Caco-2 (cell line): ENCODE measurements around the gene SNRPD3. TPM values are rescaled to one million over a fixed set of nuclear protein-coding genes. Genes with fewer than 3 reads are reported as not detected.

Source experiments
- BruUV-seq: library from RNA; stranded (reverse); fragments of 400-500 nt; replicated peaks from 2 replicates; lab custom pipeline; 2021; lab: Mats Ljungman, UMichigan
- CTCF ChIA-PET: fragments of 300-600 bp; sonication (Branson Sonifier 250); formaldehyde crosslinking; loops from one replicate; lab custom pipeline; 2022; ENCODE audit warnings: antibody characterized with exemption; lab: Charles Lee
- POLR2A ChIA-PET: fragments of 300-600 bp; sonication (Branson Sonifier 250); formaldehyde crosslinking; loops from one replicate; lab custom pipeline; 2022; ENCODE audit warnings: antibody characterized with exemption; lab: Charles Lee
- DNase-seq, 2 experiments: peaks; one replicate each; pipeline versions ENCODE4 v3.0.0 to v3.0.0-alpha.2; 2020 to 2022
- H3K27me3 ChIP-seq: replicated peaks from 2 replicates; pipeline ENCODE4 v1.6.0; 2011; ENCODE audit warnings: low read length; ENCODE audit not compliant: control insufficient read depth, insufficient read depth
- H3K36me3 ChIP-seq: 2 replicates; pipeline ENCODE4 v1.5.1; 2011; ENCODE audit warnings: low read length; ENCODE audit not compliant: control insufficient read depth, insufficient read depth
- H3K4me1 ChIP-seq: fragments of 250-450 bp; sonication (Bioruptor Pico); 2 replicates; pipeline ENCODE4 v1.5.1; 2020; ENCODE audit warnings: mild to moderate bottlenecking
- H3K4me3 ChIP-seq: 2 replicates; pipeline ENCODE4 v1.5.1; 2011; ENCODE audit warnings: low read depth, mild to moderate bottlenecking, control low read depth, low read length
- H3K9me3 ChIP-seq: fragments of 250-450 bp; sonication (Bioruptor Pico); 2 replicates; pipeline ENCODE4 v1.5.1; 2020; ENCODE audit warnings: mild to moderate bottlenecking, moderate library complexity
- H3K27ac Mint-ChIP-seq: one replicate; pipeline ENCODE4 v1.8.0; 2022; ENCODE audit warnings: mixed read lengths; ENCODE audit not compliant: unreplicated experiment
- H3K27me3 Mint-ChIP-seq: one replicate; pipeline ENCODE4 v1.8.0; 2022; ENCODE audit warnings: mixed read lengths; ENCODE audit not compliant: insufficient read depth, unreplicated experiment
- H3K36me3 Mint-ChIP-seq: one replicate; pipeline ENCODE4 v1.8.0; 2022; ENCODE audit warnings: mild to moderate bottlenecking, mixed read lengths; ENCODE audit not compliant: insufficient read depth, unreplicated experiment
- H3K4me1 Mint-ChIP-seq: one replicate; pipeline ENCODE4 v1.8.0; 2022; ENCODE audit warnings: low read depth, mixed read lengths; ENCODE audit not compliant: unreplicated experiment
- H3K4me3 Mint-ChIP-seq: one replicate; pipeline ENCODE4 v1.8.0; 2022; ENCODE audit warnings: mild to moderate bottlenecking, moderate library complexity, mixed read lengths; ENCODE audit not compliant: unreplicated experiment
- H3K9me3 Mint-ChIP-seq: one replicate; pipeline ENCODE4 v1.8.0; 2022; ENCODE audit warnings: mixed read lengths; ENCODE audit not compliant: unreplicated experiment
- intact Hi-C: fragments of 100-400 bp; cut with micrococcal nuclease; formaldehyde crosslinking; loops from one replicate; pipeline ENCODE4 v1.10.0; 2022; ENCODE audit not compliant: unreplicated experiment
- total RNA-seq: library from RNA; stranded (reverse); gene quantifications from 2 replicates; pipeline ENCODE4 v1.2.3, GENCODE V29; 2022
- TF ChIP-seq, protein P1 (sequence below), 2 experiments: fragments of 200-600 bp in 1 of 2; IDR thresholded peaks; 1 replicate in 1 of 2; 2 replicates in 1 of 2; pipeline versions ENCODE4 v1.5.1 to v1.8.0; 2011 to 2022; ENCODE audit warnings: antibody characterized with exemption in 1 of 2, control low read depth in 1 of 2, inconsistent platforms in 1 of 2, low read depth in 1 of 2, low read length in 1 of 2, mild to moderate bottlenecking in 1 of 2, moderate library complexity in 1 of 2; ENCODE audit not compliant: insufficient read depth in 1 of 2, severe bottlenecking in 1 of 2, unreplicated experiment in 1 of 2

The SNRPD3 gene
- total RNA-seq, 1 experiment from 2014 or later = 202 TPM

DNA sequence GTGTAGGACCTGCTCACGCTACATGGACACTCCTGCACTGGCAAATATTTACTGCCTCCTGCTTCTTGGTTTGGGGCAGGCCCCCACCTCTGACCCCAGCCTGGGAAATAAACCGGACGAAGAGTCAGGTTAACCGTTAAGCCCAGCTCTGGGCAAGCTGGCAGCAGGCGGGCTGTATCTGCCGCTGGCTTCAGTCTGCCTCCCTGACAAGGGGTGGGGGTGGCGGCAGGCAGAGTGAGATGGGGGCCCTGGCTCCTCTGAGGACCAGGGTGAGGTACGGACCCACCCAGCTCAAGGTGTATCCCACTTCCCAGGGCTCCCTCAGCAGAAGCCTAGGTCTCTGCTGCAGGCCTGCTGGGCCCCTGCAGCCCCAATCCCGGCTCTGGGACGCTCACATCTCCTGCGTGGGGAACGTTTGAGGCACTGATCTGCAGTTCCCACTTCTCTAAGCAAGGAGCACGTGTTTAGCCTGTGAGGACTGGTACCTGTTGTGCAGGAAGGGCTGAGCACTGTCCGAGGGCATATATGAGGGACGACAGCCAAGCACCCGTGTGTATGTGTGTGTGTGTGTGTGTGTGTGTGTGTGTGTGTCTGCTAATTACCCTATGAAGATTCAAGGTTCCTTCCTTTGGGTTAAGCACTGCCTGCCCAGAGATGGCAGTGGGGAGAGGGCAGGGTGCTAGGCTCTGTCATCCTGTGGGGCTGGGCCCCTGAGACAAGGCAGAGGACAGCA, 38.2 kb downstream of the SNRPD3 start:
- no TSS peak for BruUV-seq
- Mint-ChIP-seq H3K9me3 (no peaks in the 10 kb centered on the region), H3K36me3 (no peaks in the 10 kb centered on the region), H3K4me3 (peak overlapping the region; percentile 86), H3K27me3 (no peaks in the 10 kb centered on the region), H3K27ac (peak overlapping the region; percentile 79), H3K4me1 (no peaks in the 10 kb centered on the region)
- H3K27me3 ChIP-seq = no peaks in the 10 kb centered on the region
- POLR2A ChIA-PET = no interaction called here
- no peak for DNase-seq
- peaks cover 10% of the 10 kb centered on the region for H3K4me1 ChIP-seq
- no peak overlapping the region for H3K4me3 ChIP-seq
- intact Hi-C loops = loop anchor here (1.0 kb wide), 2 partner anchors 15 to 39 kb away; partner anchors contain the start of genes GUCD1 and SNRPD3
- H3K9me3 ChIP-seq = no peaks in the 10 kb centered on the region
- CTCF ChIA-PET = interaction anchor here (0.9 kb wide), 1 partner anchor 10 kb away, joined by 3 read pairs; no protein-coding TSS in a partner anchor
- no peaks in the 10 kb centered on the region; the same call in 1 of the 2 replicates for H3K36me3 ChIP-seq
- TF ChIP-seq, protein P1, sequence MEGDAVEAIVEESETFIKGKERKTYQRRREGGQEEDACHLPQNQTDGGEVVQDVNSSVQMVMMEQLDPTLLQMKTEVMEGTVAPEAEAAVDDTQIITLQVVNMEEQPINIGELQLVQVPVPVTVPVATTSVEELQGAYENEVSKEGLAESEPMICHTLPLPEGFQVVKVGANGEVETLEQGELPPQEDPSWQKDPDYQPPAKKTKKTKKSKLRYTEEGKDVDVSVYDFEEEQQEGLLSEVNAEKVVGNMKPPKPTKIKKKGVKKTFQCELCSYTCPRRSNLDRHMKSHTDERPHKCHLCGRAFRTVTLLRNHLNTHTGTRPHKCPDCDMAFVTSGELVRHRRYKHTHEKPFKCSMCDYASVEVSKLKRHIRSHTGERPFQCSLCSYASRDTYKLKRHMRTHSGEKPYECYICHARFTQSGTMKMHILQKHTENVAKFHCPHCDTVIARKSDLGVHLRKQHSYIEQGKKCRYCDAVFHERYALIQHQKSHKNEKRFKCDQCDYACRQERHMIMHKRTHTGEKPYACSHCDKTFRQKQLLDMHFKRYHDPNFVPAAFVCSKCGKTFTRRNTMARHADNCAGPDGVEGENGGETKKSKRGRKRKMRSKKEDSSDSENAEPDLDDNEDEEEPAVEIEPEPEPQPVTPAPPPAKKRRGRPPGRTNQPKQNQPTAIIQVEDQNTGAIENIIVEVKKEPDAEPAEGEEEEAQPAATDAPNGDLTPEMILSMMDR (IDR thresholded peaks at IDR 0.05; ENCODE audit: insufficient read depth in 1 of 2, low read depth in 1 of 2, low read length in 1 of 2, severe bottlenecking in 1 of 2, unreplicated experiment in 1 of 2) = no peak

DNA sequence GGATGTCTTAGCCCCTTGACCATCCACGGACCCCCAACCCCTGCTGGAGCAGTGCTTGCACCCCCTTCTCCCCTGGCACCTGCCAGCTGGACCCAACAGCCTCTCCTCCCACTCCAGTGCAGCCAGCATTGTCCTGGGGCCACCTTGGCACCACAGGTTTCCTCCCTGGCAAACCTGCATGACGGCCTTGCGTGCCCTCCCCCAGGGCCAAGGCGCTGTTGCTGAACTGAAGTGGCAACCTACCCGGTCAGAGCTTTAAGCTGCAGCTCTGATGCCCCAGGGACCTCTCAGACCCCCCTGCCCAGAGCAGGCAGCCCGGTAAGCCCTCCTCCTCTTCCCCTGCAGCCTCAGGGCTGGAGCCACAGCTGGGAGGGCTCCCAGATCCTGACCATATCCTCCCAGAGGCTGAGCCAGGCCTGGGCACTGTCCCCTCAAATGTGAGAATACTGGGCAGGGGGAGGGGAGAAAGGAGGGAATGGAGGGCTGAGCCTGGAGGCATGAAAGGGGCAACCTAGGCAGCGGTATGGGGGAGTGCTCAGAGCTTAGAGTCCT, 38.8 kb downstream of the SNRPD3 start:
- Histone ChIP-seq H3K36me3 (no peaks in the 10 kb centered on the region; the same call in 1 of the 2 replicates), H3K4me3 (no peak overlapping the region), H3K27me3 (no peaks in the 10 kb centered on the region), H3K4me1 (peaks cover 10% of the 10 kb centered on the region), H3K9me3 (no peaks in the 10 kb centered on the region)
- no peaks in the 10 kb centered on the region for H3K4me1 Mint-ChIP-seq
- H3K36me3 Mint-ChIP-seq = no peaks in the 10 kb centered on the region
- no TSS peak for BruUV-seq
- no peak overlapping the region for H3K4me3 Mint-ChIP-seq
- H3K27me3 Mint-ChIP-seq = no peaks in the 10 kb centered on the region
- ChIA-PET CTCF (no interaction called here), POLR2A (no interaction called here)
- TF ChIP-seq, protein P1 (IDR thresholded peaks at IDR 0.05; ENCODE audit: insufficient read depth in 1 of 2, low read depth in 1 of 2, low read length in 1 of 2, severe bottlenecking in 1 of 2, unreplicated experiment in 1 of 2) = no peak
- no peaks in the 10 kb centered on the region for H3K9me3 Mint-ChIP-seq
- H3K27ac Mint-ChIP-seq = no peak overlapping the region
- no peak for DNase-seq
- intact Hi-C loops = no loop called here

DNA sequence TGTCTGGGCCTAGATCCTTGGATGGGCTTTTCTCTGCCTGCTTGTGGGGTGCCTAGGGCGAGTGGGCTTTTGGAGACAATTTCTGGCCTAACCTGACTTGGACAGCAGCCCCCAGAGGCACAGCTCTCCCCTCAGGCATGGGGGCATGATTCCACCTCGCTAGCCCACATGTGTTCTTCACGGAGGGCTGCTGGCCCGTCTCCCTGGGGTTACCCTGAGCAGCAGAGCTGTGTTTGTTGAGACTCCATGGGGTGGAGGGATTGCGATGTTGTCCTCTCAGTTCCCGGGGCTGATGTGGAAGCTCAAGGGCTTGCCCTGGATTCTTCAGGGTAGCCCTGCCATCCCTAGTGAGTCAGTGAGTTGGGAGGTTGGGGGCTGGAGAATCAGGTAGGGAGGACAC, 39.4 kb downstream of the SNRPD3 start:
- ChIA-PET CTCF (no interaction called here), POLR2A (no interaction called here)
- Mint-ChIP-seq H3K27me3 (no peaks in the 10 kb centered on the region), H3K36me3 (no peaks in the 10 kb centered on the region), H3K4me1 (no peaks in the 10 kb centered on the region), H3K4me3 (no peak overlapping the region), H3K27ac (no peak overlapping the region), H3K9me3 (no peaks in the 10 kb centered on the region)
- Histone ChIP-seq H3K27me3 (no peaks in the 10 kb centered on the region), H3K36me3 (no peaks in the 10 kb centered on the region), H3K9me3 (no peaks in the 10 kb centered on the region), H3K4me1 (peaks cover 10% of the 10 kb centered on the region), H3K4me3 (no peak overlapping the region)
- intact Hi-C loops = no loop called here
- BruUV-seq = no TSS peak
- no peak for DNase-seq
- TF ChIP-seq, protein P1 (IDR thresholded peaks at IDR 0.05; ENCODE audit: insufficient read depth in 1 of 2, low read depth in 1 of 2, low read length in 1 of 2, severe bottlenecking in 1 of 2, unreplicated experiment in 1 of 2) = no peak
